ENCODE results near the gene SCYL3. TPM values are rescaled to one million over a fixed set of nuclear protein-coding genes. Genes with fewer than 3 reads are reported as not detected.

Gene SCYL3
- total RNA-seq, 1 experiment from 2014 or later: 7.6 TPM

GRCh38 chr1:169886931-169887330 lies 6.8 kb downstream of the SCYL3 start:
- Histone ChIP-seq H3K27me3 (ENCODE audit: insufficient read depth, low read length) (no peaks in the 10 kb centered on the region), H3K9me2 (ENCODE audit: insufficient read depth) (no peaks in the 10 kb centered on the region), H2AFZ (ENCODE audit: low read depth, low read length, poor library complexity, severe bottlenecking) (no peak overlapping the region), H3K36me3 (ENCODE audit: control insufficient read depth in 1 of 2, insufficient read depth in 2 of 2, low read length in 2 of 2) (peaks cover 6 to 12% of the 10 kb centered on the region in 2 experiments; a peak in 3 of 4 replicates), H3K4me3 (replicated peaks in 1 of 2; ENCODE audit: low read depth in 1 of 2, low read length in 2 of 2) (no peak overlapping the region), H3K9me3 (ENCODE audit: control insufficient read depth in 1 of 2, insufficient read depth in 1 of 2, low read depth in 1 of 2, low read length in 2 of 2) (no peaks in the 10 kb centered on the region), H3K9ac (ENCODE audit: low read length) (no peak overlapping the region), H3K27ac (ENCODE audit: low read depth, low read length) (no peak overlapping the region), H3K4me2 (ENCODE audit: low read length) (no peak overlapping the region), H3K79me2 (ENCODE audit: insufficient read depth, low read length) (peaks cover 33% of the 10 kb centered on the region), H4K20me1 (ENCODE audit: insufficient read depth) (no peaks in the 10 kb centered on the region), H3K4me1 (ENCODE audit: control insufficient read depth in 1 of 2, insufficient read depth in 2 of 2, low read length in 2 of 2) (peaks cover 15 to 16% of the 10 kb centered on the region in 2 experiments)
- intact Hi-C loops (cut with micrococcal nuclease): no loop called here
- ChIA-PET CTCF (no interaction called here), POLR2A (no interaction called here), RAD21 (ENCODE audit: low non-redundant PET in 1 of 2, low total read pairs in 2 of 2, uncharacterized antibody in 2 of 2, unreplicated experiment in 2 of 2) (no interaction called here)
- TF ChIP-seq ZBTB33 (IDR thresholded peaks at IDR 0.05; ENCODE audit: extremely low read depth, insufficient replicate concordance, low read length): no peak
- TF ChIP-seq SIN3A (IDR thresholded peaks at IDR 0.05; ENCODE audit: low read depth): no peak
- no peak for TF ChIP-seq REST (IDR thresholded peaks at IDR 0.05; ENCODE audit: low read depth)
- no peak for TF ChIP-seq TCF7L2 (IDR thresholded peaks at IDR 0.05; ENCODE audit: borderline replicate concordance, extremely low read depth, insufficient read depth, insufficient read length)
- TF ChIP-seq POLR2A (IDR thresholded peaks at IDR 0.05; ENCODE audit: borderline replicate concordance, extremely low read depth, insufficient read depth, insufficient read length): no peak
- no peak for TF ChIP-seq EZH2 (IDR thresholded peaks at IDR 0.05)
- TF ChIP-seq FOSL1 (IDR thresholded peaks at IDR 0.05; ENCODE audit: low read depth): no peak
- TF ChIP-seq CTCF (IDR thresholded peaks at IDR 0.05 in 2 of 3, conservative IDR thresholded peaks at IDR 0.05 in 1 of 3; ENCODE audit: borderline replicate concordance in 1 of 3, insufficient read depth in 1 of 3, low read depth in 2 of 3, low read length in 2 of 3): no peak
- no peak for TF ChIP-seq RAD21 (IDR thresholded peaks at IDR 0.05; ENCODE audit: low read depth)
- TF ChIP-seq ZFX (IDR thresholded peaks at IDR 0.05): no peak
- no peak for TF ChIP-seq MAX (IDR thresholded peaks at IDR 0.05)
- DNase-seq (ENCODE audit: low read depth, low spot score): no peak
- BruUV-seq (replicated peaks): no TSS peak
- ATAC-seq: no peak
